Measurements from ENCODE around the gene RAPH1.
A peak's percentile ranks its signal among the peaks of the same experiment; 100 is the strongest.

The RAPH1 gene

GRCh38 chr2:203534621-203535077 is 452 bp downstream of the RAPH1 start:
- no peak for TF ChIP-seq SPI1 (IDR thresholded peaks at IDR 0.05; ENCODE audit: borderline replicate concordance, low read depth)
- no peak for TF ChIP-seq GABPA (IDR thresholded peaks at IDR 0.05; ENCODE audit: low read depth)
- no peak for TF ChIP-seq POLR2AphosphoS5 (IDR thresholded peaks at IDR 0.05; ENCODE audit: low read depth)
- TF ChIP-seq REST (IDR thresholded peaks at IDR 0.05; ENCODE audit: insufficient replicate concordance, low read depth) = no peak
- no peak for TF ChIP-seq CTCF (IDR thresholded peaks at IDR 0.05; ENCODE audit: insufficient read depth, low read length)
- no peak overlapping the region for H3K27ac ChIP-seq (replicated peaks)
- peaks cover 35% of the 10 kb centered on the region for H3K27me3 ChIP-seq (ENCODE audit: insufficient read depth, poor library complexity, severe bottlenecking)
- no peak for DNase-seq (ENCODE audit: low read depth in 1 of 2, low spot score in 1 of 2)
- peak overlapping the region; percentile 63 for H3K4me3 ChIP-seq (replicated peaks; ENCODE audit: insufficient read depth, low read length)

- no peak for TF ChIP-seq POLR2AphosphoS5 (IDR thresholded peaks at IDR 0.05; ENCODE audit: low read depth)
- no peak for TF ChIP-seq CTCF (IDR thresholded peaks at IDR 0.05; ENCODE audit: insufficient read depth, low read length)
- no peak for TF ChIP-seq GABPA (IDR thresholded peaks at IDR 0.05; ENCODE audit: low read depth)
- TF ChIP-seq SPI1 (IDR thresholded peaks at IDR 0.05; ENCODE audit: borderline replicate concordance, low read depth) = no peak
- TF ChIP-seq REST (IDR thresholded peaks at IDR 0.05; ENCODE audit: insufficient replicate concordance, low read depth) = no peak
- DNase-seq (ENCODE audit: low read depth in 1 of 2, low spot score in 1 of 2) = no peak
- Histone ChIP-seq H3K4me3 (replicated peaks; ENCODE audit: insufficient read depth, low read length) (no peak overlapping the region; the same call in 1 of the 2 replicates), H3K27me3 (ENCODE audit: insufficient read depth, poor library complexity, severe bottlenecking) (peaks cover 38% of the 10 kb centered on the region), H3K27ac (replicated peaks) (no peak overlapping the region)
Measured at GRCh38 chr2:203533676-203534591, 1.2 kb downstream of the RAPH1 start.

- TF ChIP-seq GABPA (IDR thresholded peaks at IDR 0.05; ENCODE audit: low read depth) = no peak
- no peak for TF ChIP-seq CTCF (IDR thresholded peaks at IDR 0.05; ENCODE audit: insufficient read depth, low read length)
- TF ChIP-seq SPI1 (IDR thresholded peaks at IDR 0.05; ENCODE audit: borderline replicate concordance, low read depth) = no peak
- TF ChIP-seq POLR2AphosphoS5 (IDR thresholded peaks at IDR 0.05; ENCODE audit: low read depth) = no peak
- TF ChIP-seq REST (IDR thresholded peaks at IDR 0.05; ENCODE audit: insufficient replicate concordance, low read depth) = no peak
- Histone ChIP-seq H3K27me3 (ENCODE audit: insufficient read depth, poor library complexity, severe bottlenecking) (peaks cover 38% of the 10 kb centered on the region), H3K27ac (replicated peaks) (no peak overlapping the region), H3K4me3 (replicated peaks; ENCODE audit: insufficient read depth, low read length) (no peak overlapping the region)
- DNase-seq (ENCODE audit: low read depth in 1 of 2, low spot score in 1 of 2) = no peak
Measured at GRCh38 chr2:203532957-203533658, 2.0 kb downstream of the RAPH1 start.

All from HL-60 (cell line).